Measurements from ENCODE around the gene LARGE1. TPM values are rescaled to one million over a fixed set of nuclear protein-coding genes. Genes with fewer than 3 reads are reported as not detected.
"Not testable (repeated sequence)": the region's sequence is repeated elsewhere in the genome, so short reads cannot be mapped to it uniquely, and the experiment has no call there.

Gene LARGE1
- total RNA-seq, 4 donors from 2014 or later, result 24.9 to 51.0 (median 32.7) TPM

DNA sequence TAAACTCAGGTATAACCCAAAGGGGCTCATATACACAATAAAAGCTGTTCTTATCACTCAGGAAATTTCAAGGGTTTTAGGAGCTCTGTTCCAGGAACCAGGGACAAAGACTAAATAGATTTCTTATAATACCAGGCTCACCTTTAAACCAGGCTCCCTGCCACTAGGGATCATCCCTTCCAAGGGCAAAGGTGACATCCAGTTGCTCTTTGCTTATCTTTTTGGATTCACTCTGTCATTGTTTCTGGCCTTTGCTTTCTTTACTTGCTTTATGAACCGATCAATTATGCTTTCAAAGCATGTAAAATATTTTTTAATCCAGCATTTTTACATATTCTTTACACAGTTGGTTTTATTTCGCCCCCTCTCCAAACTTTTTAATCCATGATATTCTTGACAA, 540.4 kb downstream of the LARGE1 start:
- no peaks in the 10 kb centered on the region for H3K27me3 ChIP-seq
- TF ChIP-seq EP300 (IDR thresholded peaks at IDR 0.05) (no peak), POLR2A (IDR thresholded peaks at IDR 0.05) (no peak)
- TF ChIP-seq, protein P1, sequence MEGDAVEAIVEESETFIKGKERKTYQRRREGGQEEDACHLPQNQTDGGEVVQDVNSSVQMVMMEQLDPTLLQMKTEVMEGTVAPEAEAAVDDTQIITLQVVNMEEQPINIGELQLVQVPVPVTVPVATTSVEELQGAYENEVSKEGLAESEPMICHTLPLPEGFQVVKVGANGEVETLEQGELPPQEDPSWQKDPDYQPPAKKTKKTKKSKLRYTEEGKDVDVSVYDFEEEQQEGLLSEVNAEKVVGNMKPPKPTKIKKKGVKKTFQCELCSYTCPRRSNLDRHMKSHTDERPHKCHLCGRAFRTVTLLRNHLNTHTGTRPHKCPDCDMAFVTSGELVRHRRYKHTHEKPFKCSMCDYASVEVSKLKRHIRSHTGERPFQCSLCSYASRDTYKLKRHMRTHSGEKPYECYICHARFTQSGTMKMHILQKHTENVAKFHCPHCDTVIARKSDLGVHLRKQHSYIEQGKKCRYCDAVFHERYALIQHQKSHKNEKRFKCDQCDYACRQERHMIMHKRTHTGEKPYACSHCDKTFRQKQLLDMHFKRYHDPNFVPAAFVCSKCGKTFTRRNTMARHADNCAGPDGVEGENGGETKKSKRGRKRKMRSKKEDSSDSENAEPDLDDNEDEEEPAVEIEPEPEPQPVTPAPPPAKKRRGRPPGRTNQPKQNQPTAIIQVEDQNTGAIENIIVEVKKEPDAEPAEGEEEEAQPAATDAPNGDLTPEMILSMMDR (IDR thresholded peaks at IDR 0.05), result no peak
- H3K9me3 ChIP-seq, result peaks cover 0 to 22% (median 0%) of the 10 kb centered on the region in 4 donors
- WGBS, 2 donors, result 90 to 94% methylated on average over 2 of the region's 2 CpGs
- DNase-seq (ENCODE audit: low spot score in 2 of 2), result no peak
- peaks cover 0 to 66% (median 0%) of the 10 kb centered on the region in 3 donors for H3K36me3 ChIP-seq
- no peak overlapping the region for H3K4me3 ChIP-seq
- no peaks in the 10 kb centered on the region for H3K4me1 ChIP-seq
- H3K27ac ChIP-seq, result no peak overlapping the region

DNA sequence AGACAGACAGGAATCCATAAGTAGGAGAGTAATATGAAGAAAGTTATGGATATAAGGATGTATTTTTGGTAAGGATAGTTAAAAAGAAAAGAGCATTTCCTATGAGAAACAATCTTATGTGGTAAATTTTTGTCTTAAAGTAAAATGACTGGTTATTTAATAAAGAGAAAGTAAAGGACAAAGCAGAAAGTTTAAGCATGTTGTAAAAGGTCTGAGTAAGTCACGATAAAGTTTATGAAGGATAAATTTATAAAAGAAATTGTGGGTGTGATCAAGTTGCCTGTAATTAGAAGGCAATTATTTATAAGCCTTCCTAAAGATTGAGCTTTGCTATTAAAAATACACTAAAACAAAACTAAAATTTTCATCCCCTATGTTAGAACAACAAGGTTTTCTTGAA, 547.4 kb downstream of the LARGE1 start:
- WGBS, 2 donors, result 98 to 100% methylated on average over 1 of the region's 1 CpG
- peaks cover 0 to 12% (median 0%) of the 10 kb centered on the region in 4 donors for H3K9me3 ChIP-seq
- no peaks in the 10 kb centered on the region for H3K4me1 ChIP-seq
- no peak overlapping the region for H3K4me3 ChIP-seq
- DNase-seq (ENCODE audit: low spot score in 2 of 2), result no peak
- TF ChIP-seq POLR2A (IDR thresholded peaks at IDR 0.05) (no peak), EP300 (IDR thresholded peaks at IDR 0.05) (no peak)
- TF ChIP-seq, protein P1 (IDR thresholded peaks at IDR 0.05), result no peak
- H3K36me3 ChIP-seq, result peaks cover 0 to 10% (median 0%) of the 10 kb centered on the region in 3 donors
- H3K27ac ChIP-seq, result no peak overlapping the region
- H3K27me3 ChIP-seq, result no peaks in the 10 kb centered on the region

DNA sequence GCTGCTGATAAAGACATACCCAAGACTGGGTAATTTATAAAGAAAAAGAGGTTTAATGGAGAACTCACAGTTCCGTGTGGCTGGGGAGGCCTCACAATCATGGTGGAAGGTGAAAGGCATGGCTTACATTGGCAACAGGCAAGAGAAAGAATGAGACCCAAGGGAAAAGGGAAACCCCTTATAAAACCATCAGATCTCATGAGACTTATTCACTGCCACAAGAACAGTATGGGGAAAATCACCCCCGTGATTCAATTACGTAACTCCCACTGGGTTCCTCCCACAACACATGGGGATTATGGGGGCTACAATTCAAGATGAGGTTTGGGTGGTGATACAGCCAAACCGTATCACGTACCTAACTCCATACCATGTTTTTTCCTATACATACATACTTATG, 557.0 kb downstream of the LARGE1 start:
- H3K36me3 ChIP-seq, result peaks cover 0 to 31% (median 0%) of the 10 kb centered on the region in 3 donors
- not testable (repeated sequence) for H3K27me3 ChIP-seq; DNase-seq (ENCODE audit: low spot score in 2 of 2); H3K4me1 ChIP-seq; H3K9me3 ChIP-seq; H3K4me3 ChIP-seq; H3K27ac ChIP-seq
- WGBS, 2 donors, result 93 to 96% methylated on average over 5 of the region's 5 CpGs

DNA sequence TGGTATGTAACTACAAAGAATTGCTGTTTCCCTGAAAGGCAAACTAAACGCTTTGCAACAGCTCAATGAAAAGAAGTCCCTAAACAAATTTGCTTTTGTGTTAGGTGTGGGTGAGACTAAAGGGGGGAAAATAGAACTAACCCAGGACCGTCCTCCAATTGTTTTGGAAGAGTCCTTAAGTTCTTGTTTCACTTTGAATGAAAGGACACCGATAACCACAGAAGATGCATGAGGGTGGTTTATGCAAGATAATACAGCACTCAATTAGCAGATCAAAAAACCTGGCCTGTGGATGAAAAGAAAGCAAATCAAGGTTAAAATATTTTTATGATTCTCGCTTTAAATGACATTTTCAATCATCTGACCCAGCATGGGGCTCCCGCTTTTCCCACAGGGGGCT, 557.6 kb downstream of the LARGE1 start:
- H3K27me3 ChIP-seq, result no peaks in the 10 kb centered on the region
- WGBS, 2 donors, result 88 to 89% methylated on average over 5 of the region's 5 CpGs
- DNase-seq (ENCODE audit: low spot score in 2 of 2), result no peak
- H3K36me3 ChIP-seq, result peaks cover 0 to 36% (median 0%) of the 10 kb centered on the region in 3 donors
- TF ChIP-seq POLR2A (IDR thresholded peaks at IDR 0.05) (no peak), EP300 (IDR thresholded peaks at IDR 0.05) (no peak)
- TF ChIP-seq, protein P1 (IDR thresholded peaks at IDR 0.05), result no peak
- no peaks in the 10 kb centered on the region for H3K9me3 ChIP-seq
- H3K4me1 ChIP-seq, result no peaks in the 10 kb centered on the region
- no peak overlapping the region for H3K4me3 ChIP-seq
- no peak overlapping the region for H3K27ac ChIP-seq

DNA sequence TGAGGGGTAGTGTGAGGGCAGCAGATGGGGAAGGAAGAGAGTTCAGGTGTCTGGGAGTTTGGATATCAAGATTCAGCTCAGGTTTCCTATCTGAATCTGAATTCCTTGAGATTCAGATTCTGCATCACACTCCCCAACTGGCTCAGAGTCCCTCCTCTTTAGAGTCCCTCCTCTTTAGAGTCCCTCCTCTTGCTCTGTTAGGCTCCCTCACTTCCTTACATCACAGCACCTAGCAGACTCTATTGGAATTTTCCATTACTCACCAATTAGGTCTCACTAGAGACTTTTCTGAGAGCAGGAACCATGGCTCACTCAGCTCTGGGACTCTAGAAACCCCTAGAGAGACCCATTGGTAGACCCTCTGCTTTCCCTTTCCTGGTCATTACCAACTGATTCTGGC, 558.7 kb downstream of the LARGE1 start:
- peaks cover 0 to 39% (median 0%) of the 10 kb centered on the region in 3 donors for H3K36me3 ChIP-seq
- TF ChIP-seq POLR2A (IDR thresholded peaks at IDR 0.05) (no peak), EP300 (IDR thresholded peaks at IDR 0.05) (no peak)
- TF ChIP-seq, protein P1 (IDR thresholded peaks at IDR 0.05), result no peak
- no peak for DNase-seq (ENCODE audit: low spot score in 2 of 2)
- no peaks in the 10 kb centered on the region for H3K4me1 ChIP-seq
- no peak overlapping the region for H3K4me3 ChIP-seq
- H3K9me3 ChIP-seq, result no peaks in the 10 kb centered on the region
- H3K27ac ChIP-seq, result no peak overlapping the region
- H3K27me3 ChIP-seq, result no peaks in the 10 kb centered on the region

DNA sequence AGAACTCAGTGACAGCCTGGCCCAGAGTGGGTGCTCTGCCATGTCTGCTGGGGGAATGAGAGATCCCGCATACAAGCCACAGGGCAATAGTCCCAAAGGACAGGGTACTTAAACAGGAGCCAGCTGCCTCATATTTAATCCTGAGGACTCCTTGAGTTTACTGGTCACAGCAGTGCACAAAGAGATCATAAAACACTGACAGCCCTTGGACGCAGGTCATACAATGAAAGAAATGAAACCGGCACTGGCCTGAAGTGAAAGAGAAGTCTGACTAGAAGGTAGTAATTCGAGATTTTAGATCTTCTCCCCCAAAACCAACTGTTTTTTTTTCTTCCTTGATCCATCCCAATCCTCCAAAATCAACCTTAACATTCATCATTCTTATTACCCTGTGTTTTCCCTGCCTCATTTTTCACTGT, 562.3 kb downstream of the LARGE1 start:
- DNase-seq (ENCODE audit: low spot score in 2 of 2), result no peak
- Histone ChIP-seq H3K27me3 (no peaks in the 10 kb centered on the region), H3K4me3 (no peak overlapping the region), H3K9me3 (no peaks in the 10 kb centered on the region), H3K36me3 (peaks cover 0 to 26% (median 0%) of the 10 kb centered on the region in 3 donors), H3K4me1 (no peaks in the 10 kb centered on the region), H3K27ac (no peak overlapping the region)
- TF ChIP-seq POLR2A (IDR thresholded peaks at IDR 0.05), result no peak
- TF ChIP-seq EP300 (IDR thresholded peaks at IDR 0.05), result no peak
- TF ChIP-seq, protein P1 (IDR thresholded peaks at IDR 0.05), result no peak
- 77 to 78% methylated on average over 4 of the region's 4 CpGs for WGBS, 2 donors

Measured in tibial nerve (tissue), 4 donors.